Measurements from ENCODE around the gene SLMAP. TPM values are rescaled to one million over a fixed set of nuclear protein-coding genes. Genes with fewer than 3 reads are reported as not detected.

The SLMAP gene
- total RNA-seq, 4 donors from 2014 or later = 104 to 369 (median 186) TPM

- peaks cover 0 to 6% of the 10 kb centered on the region in 2 donors for H3K4me1 ChIP-seq
- DNase-seq = peak; percentile 65 to 76
- no peaks in the 10 kb centered on the region for H3K36me3 ChIP-seq
- no peaks in the 10 kb centered on the region for H3K27me3 ChIP-seq
- no peak for TF ChIP-seq POLR2A (IDR thresholded peaks at IDR 0.05)
- TF ChIP-seq CTCF (IDR thresholded peaks at IDR 0.05) = peak in 3 of 4 experiments; percentile 18 to 45 (median 42)
- peak overlapping the region; percentile 95 for H3K27ac ChIP-seq
- no peaks in the 10 kb centered on the region for H3K9me3 ChIP-seq
- intact Hi-C loops (cut with DNase I; ENCODE audit: low total_unique reads) = no loop called here
- H3K4me3 ChIP-seq = no peak overlapping the region
Measured at GRCh38 chr3:57949785-57950615, 193.9 kb downstream of the SLMAP start.

DNA sequence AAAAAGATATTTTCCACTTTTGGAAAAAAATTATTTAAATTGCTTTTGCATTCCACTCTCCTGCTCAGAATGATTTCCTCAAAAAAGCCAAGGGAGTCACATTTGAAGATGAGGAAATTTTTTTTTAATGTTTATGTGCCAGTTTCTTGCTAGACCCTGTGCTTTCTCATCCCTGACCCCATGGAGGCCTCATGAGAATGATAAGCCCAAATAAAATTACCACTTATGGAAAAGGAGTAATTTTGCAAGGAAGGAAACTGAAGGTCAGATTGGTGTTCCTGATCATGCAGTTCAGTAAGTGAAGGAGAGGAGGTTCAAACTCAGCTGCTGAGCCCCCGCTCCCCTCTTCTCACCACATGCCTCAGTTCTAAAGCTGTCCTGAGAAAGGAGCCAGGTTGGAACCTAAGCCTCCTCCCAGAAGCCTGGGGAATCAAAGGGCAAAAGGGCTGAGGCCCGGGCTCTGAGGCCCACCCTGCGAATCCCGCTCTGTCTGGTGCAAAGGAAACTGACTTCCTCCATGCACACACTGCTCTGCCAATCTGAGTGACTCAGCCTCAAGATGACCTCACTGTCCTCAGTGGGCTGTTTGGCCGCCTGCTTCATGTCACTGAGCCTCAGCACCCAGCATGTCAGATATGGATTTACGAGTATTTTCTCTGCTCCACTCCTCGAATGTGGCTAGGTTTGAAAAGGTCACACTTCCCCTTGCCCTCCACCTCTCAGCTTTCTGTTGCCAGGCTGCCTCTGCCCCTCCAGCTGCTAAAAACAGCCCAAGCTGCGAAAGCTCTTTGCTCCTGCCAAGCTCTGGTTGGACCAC, 195.2 kb downstream of the SLMAP start:
- intact Hi-C loops (cut with DNase I; ENCODE audit: low total_unique reads) = no loop called here
- Histone ChIP-seq H3K36me3 (no peaks in the 10 kb centered on the region), H3K4me3 (no peak overlapping the region), H3K27ac (peak overlapping the region; percentile 95), H3K27me3 (no peaks in the 10 kb centered on the region), H3K9me3 (no peaks in the 10 kb centered on the region), H3K4me1 (peaks cover 0 to 6% of the 10 kb centered on the region in 2 donors)
- peak; percentile 79 to 91 for DNase-seq
- TF ChIP-seq POLR2A (IDR thresholded peaks at IDR 0.05) = peak in 1 of 2 donors; percentile 43
- no peak for TF ChIP-seq CTCF (IDR thresholded peaks at IDR 0.05)

DNA sequence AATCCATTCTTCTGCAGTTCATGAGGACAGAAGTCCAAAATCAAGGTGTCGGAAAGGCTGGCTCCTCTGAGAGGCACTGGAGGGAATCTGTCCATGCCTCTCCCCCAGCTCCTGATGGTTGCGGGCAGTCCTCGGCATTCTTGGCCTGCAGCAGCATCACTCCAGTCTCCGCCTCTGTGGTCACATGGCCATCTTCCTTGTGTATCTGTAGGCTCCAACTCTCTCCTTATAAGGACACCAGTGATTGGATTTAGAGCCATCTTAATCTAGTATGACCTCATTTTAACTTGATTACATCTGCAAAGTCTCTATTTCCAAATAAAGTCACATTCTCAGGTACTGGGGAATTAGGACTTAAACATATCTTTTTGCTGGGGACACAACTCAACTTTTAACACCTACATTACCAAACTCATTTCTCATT, 196.1 kb downstream of the SLMAP start:
- Histone ChIP-seq H3K27me3 (no peaks in the 10 kb centered on the region), H3K4me3 (no peak overlapping the region), H3K27ac (peak overlapping the region; percentile 95), H3K36me3 (no peaks in the 10 kb centered on the region), H3K4me1 (peaks cover 0 to 6% of the 10 kb centered on the region in 2 donors), H3K9me3 (no peaks in the 10 kb centered on the region)
- DNase-seq = peak; percentile 81 to 91
- TF ChIP-seq POLR2A (IDR thresholded peaks at IDR 0.05) (peak; percentile 48 to 59), CTCF (IDR thresholded peaks at IDR 0.05) (no peak)
- intact Hi-C loops (cut with DNase I; ENCODE audit: low total_unique reads) = no loop called here

GRCh38 chr3:57952651-57953050, 196.5 kb downstream of the SLMAP start:
- TF ChIP-seq CTCF (IDR thresholded peaks at IDR 0.05) (no peak), POLR2A (IDR thresholded peaks at IDR 0.05) (no peak)
- Histone ChIP-seq H3K27ac (peak overlapping the region; percentile 95), H3K4me3 (no peak overlapping the region), H3K36me3 (no peaks in the 10 kb centered on the region), H3K9me3 (no peaks in the 10 kb centered on the region), H3K4me1 (peaks cover 0 to 6% of the 10 kb centered on the region in 2 donors), H3K27me3 (no peaks in the 10 kb centered on the region)
- intact Hi-C loops (cut with DNase I; ENCODE audit: low total_unique reads) = no loop called here
- no peak for DNase-seq

GRCh38 chr3:57953576-57953975, 197.5 kb downstream of the SLMAP start:
- Histone ChIP-seq H3K9me3 (no peaks in the 10 kb centered on the region), H3K27me3 (no peaks in the 10 kb centered on the region), H3K4me3 (no peak overlapping the region), H3K27ac (peak overlapping the region; percentile 95), H3K36me3 (no peaks in the 10 kb centered on the region), H3K4me1 (peaks cover 0 to 6% of the 10 kb centered on the region in 2 donors)
- TF ChIP-seq POLR2A (IDR thresholded peaks at IDR 0.05) (no peak), CTCF (IDR thresholded peaks at IDR 0.05) (no peak)
- intact Hi-C loops (cut with DNase I; ENCODE audit: low total_unique reads) = no loop called here
- DNase-seq = no peak

Data from uterus (tissue), 4 donors.